DND-41 (cell line): ENCODE measurements around the gene TSHZ3.

Experiments used
- CTCF ChIP-seq: IDR thresholded peaks from 2 replicates; pipeline ENCODE4 v1.5.1; 2012; ENCODE audit warnings: borderline replicate concordance, low read length, moderate library complexity, mild to moderate bottlenecking; ENCODE audit not compliant: poor library complexity, severe bottlenecking; ENCODE audit errors: extremely low read depth
- EZH2 ChIP-seq: IDR thresholded peaks from 3 replicates; pipeline ENCODE4 v1.6.1; 2012; ENCODE audit warnings: borderline replicate concordance, low read depth, mild to moderate bottlenecking, moderate library complexity, low read length, inconsistent platforms; ENCODE audit not compliant: severe bottlenecking

- TF ChIP-seq CTCF, result no peak
- TF ChIP-seq EZH2, result no peak
These were observed 36.5 kb upstream of the TSHZ3 start for GRCh38 chr19:31385744-31386143.
